PFSK-1 (cell line): ENCODE measurements around the gene CUBN.

Experiments
- FOXP2 ChIP-seq: optimal IDR thresholded peaks from 2 replicates; pipeline ENCODE3; 2011; ENCODE audit warnings: borderline replicate concordance, control low read depth, inconsistent platforms; ENCODE audit not compliant: insufficient read depth; ENCODE audit errors: extremely low read length, extremely low read depth
- POLR2AphosphoS5 ChIP-seq: IDR thresholded peaks from 2 replicates; pipeline ENCODE4 v1.6.1; 2012; ENCODE audit warnings: low read depth, mild to moderate bottlenecking, control low read depth, low read length, moderate library complexity
- SIN3A ChIP-seq: IDR thresholded peaks from 2 replicates; pipeline ENCODE4 v1.6.1; 2012; ENCODE audit warnings: mild to moderate bottlenecking, low read length, moderate library complexity, borderline replicate concordance; ENCODE audit not compliant: insufficient read depth
- TAF1 ChIP-seq: IDR thresholded peaks from 2 replicates; pipeline ENCODE4 v1.6.1; 2012; ENCODE audit warnings: low read length, control low read depth, borderline replicate concordance; ENCODE audit not compliant: insufficient read depth
- TF ChIP-seq, protein P1 (sequence below), 2 experiments: IDR thresholded peaks; 2 replicates each; pipeline versions ENCODE4 v1.6.1 to v1.8.0; 2011 to 2012; ENCODE audit warnings: low read depth in 2 of 2, low read length in 2 of 2, control low read depth in 1 of 2, inconsistent platforms in 1 of 2, mild to moderate bottlenecking in 1 of 2, moderate library complexity in 1 of 2; ENCODE audit not compliant: insufficient read depth in 1 of 2

The CUBN gene

DNA sequence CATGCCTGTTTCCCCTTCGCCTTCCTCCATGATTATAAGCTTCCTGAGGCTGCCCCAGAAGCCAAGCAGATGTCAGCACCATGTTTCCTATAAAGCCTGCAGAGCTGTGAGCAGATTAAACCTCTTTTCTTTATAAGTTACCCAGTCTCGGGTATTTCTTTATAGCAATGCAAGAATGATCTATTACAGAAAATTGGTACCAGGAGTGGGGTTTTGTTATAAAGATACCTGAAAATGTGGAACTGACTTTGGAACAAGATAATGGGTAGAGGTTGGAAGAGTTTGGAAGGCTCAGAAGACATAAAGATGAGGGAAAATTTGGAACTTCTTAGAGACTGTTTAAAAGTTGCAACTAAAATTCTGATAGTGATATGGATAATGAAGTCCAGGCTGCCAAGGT lies 307.6 kb downstream of the CUBN start:
- TF ChIP-seq POLR2AphosphoS5 (no peak), TAF1 (no peak), FOXP2 (no peak), SIN3A (no peak)
- TF ChIP-seq, protein P1, sequence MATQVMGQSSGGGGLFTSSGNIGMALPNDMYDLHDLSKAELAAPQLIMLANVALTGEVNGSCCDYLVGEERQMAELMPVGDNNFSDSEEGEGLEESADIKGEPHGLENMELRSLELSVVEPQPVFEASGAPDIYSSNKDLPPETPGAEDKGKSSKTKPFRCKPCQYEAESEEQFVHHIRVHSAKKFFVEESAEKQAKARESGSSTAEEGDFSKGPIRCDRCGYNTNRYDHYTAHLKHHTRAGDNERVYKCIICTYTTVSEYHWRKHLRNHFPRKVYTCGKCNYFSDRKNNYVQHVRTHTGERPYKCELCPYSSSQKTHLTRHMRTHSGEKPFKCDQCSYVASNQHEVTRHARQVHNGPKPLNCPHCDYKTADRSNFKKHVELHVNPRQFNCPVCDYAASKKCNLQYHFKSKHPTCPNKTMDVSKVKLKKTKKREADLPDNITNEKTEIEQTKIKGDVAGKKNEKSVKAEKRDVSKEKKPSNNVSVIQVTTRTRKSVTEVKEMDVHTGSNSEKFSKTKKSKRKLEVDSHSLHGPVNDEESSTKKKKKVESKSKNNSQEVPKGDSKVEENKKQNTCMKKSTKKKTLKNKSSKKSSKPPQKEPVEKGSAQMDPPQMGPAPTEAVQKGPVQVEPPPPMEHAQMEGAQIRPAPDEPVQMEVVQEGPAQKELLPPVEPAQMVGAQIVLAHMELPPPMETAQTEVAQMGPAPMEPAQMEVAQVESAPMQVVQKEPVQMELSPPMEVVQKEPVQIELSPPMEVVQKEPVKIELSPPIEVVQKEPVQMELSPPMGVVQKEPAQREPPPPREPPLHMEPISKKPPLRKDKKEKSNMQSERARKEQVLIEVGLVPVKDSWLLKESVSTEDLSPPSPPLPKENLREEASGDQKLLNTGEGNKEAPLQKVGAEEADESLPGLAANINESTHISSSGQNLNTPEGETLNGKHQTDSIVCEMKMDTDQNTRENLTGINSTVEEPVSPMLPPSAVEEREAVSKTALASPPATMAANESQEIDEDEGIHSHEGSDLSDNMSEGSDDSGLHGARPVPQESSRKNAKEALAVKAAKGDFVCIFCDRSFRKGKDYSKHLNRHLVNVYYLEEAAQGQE (IDR thresholded peaks at IDR 0.05; ENCODE audit: insufficient read depth in 1 of 2, low read depth in 2 of 2, low read length in 2 of 2) = no peak

DNA sequence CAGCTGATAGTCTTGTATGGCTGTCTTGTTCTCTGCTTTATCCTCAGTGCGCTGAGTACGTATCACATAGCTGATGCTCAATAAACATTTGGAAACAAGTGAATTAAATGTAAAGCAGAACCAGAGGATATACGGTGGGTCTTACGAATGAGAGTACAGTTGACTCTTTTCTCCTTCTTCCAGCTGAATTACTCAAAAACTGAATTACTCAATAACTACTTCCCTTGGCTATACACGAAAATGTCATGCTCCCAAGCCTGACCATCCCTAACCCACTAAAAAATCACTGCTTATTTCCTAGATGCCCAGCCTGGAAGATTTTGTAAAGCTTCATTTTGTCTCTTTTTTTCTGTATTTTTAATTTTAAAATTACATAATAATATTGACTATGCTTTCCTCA lies 309.2 kb downstream of the CUBN start:
- no peak for TF ChIP-seq FOXP2
- no peak for TF ChIP-seq SIN3A
- TF ChIP-seq, protein P1 (IDR thresholded peaks at IDR 0.05; ENCODE audit: insufficient read depth in 1 of 2, low read depth in 2 of 2, low read length in 2 of 2) = no peak
- TF ChIP-seq TAF1 = no peak
- no peak for TF ChIP-seq POLR2AphosphoS5

DNA sequence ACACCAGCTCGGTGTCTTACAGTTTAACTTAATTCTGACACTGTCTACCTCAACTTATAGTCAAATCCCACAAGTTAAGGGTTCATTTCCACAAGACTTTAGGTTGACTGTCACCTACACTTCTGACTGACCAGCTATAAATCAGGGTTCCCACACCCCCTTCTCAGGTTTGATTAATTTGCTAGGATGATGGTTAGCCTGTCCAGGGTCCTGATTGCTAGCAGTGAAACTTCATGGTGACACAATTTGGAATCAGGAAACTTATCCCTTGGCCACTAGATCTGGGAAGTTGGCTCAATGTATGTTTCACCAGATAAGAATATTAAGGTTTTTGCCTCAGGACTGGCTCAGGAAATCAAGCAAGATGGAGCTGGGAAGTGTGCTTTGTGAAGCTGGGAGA lies 309.6 kb downstream of the CUBN start:
- TF ChIP-seq SIN3A = no peak
- TF ChIP-seq, protein P1 (IDR thresholded peaks at IDR 0.05; ENCODE audit: insufficient read depth in 1 of 2, low read depth in 2 of 2, low read length in 2 of 2) = peak in 1 of 2 experiments; percentile 77; a peak in 2 of 4 replicates

DNA sequence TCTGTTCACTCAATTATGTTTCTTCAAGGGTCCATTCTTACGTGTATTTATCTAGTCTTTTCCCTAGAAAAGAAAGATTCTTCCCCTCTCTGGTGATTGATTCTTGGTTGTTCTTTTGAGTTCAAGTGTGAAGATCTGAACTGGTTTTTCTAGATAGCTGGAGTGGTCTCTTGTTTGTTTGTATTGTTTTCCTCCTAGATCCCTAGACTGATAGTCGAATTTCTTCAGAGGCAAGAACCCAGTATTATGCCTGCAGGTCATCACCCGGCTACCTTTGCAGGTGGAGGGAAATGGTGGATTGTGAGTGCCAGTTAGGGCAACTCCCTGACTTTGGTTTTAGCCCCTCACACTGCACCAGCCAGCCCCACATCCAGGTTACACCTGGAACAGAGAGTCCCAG lies 310.2 kb downstream of the CUBN start:
- TF ChIP-seq, protein P1 (IDR thresholded peaks at IDR 0.05; ENCODE audit: insufficient read depth in 1 of 2, low read depth in 2 of 2, low read length in 2 of 2) = no peak
- no peak for TF ChIP-seq FOXP2
- TF ChIP-seq SIN3A = no peak
- no peak for TF ChIP-seq TAF1
- no peak for TF ChIP-seq POLR2AphosphoS5

DNA sequence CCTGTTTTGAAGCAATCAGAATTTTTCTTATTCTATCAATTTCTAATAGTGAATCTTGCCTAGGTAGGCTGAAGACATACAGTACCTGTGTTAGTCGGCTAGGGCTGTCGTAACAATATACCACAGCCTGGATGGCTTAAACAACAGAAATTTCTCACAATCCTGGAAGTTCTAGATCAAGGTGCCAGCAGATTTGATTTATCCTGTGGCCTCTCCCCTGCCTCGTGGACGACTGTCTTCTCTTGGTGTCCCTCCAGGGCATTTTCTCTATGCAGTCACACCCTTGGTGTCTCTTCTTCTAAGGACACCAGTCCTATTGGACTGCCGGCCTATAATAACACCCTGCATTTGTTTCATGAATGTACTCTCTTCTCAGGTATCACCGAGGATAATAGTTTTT lies 310.6 kb downstream of the CUBN start:
- TF ChIP-seq POLR2AphosphoS5 (no peak), FOXP2 (no peak), TAF1 (no peak)
